GM12878 (cell line): ENCODE measurements around the gene SLC25A44. TPM values are rescaled to one million over a fixed set of nuclear protein-coding genes. Genes with fewer than 3 reads are reported as not detected.
A peak's percentile ranks its signal among the peaks of the same experiment; 100 is the strongest.

Experiments
- BHLHE40 ChIP-seq, 2 experiments: fragments of 450-650 bp in 1 of 2; IDR thresholded peaks; 2 replicates each; pipeline ENCODE4 v1.6.1; 2011 to 2017; ENCODE audit warnings: low read depth in 2 of 2, borderline replicate concordance in 1 of 2, improper control_type of control experiment in 1 of 2, low read length in 1 of 2, mild to moderate bottlenecking in 1 of 2
- CHD2 ChIP-seq: IDR thresholded peaks from 2 replicates; pipeline ENCODE4 v1.6.1; 2011; ENCODE audit warnings: low read depth, low read length, improper control_type of control experiment, borderline replicate concordance
- CREM ChIP-seq: IDR thresholded peaks from 2 replicates; pipeline ENCODE4 v1.6.1; 2014; ENCODE audit warnings: antibody characterized with exemption, low read depth
- FOXM1 ChIP-seq: IDR thresholded peaks from 2 replicates; pipeline ENCODE4 v1.6.1; 2012; ENCODE audit warnings: low read depth, mild to moderate bottlenecking, inconsistent platforms, low read length, moderate library complexity
- GABPA ChIP-seq: IDR thresholded peaks from 2 replicates; pipeline ENCODE4 v1.6.1; 2014; ENCODE audit warnings: antibody characterized with exemption, low read depth, mild to moderate bottlenecking, inconsistent platforms
- GATAD2B ChIP-seq: fragments of 450-650 bp; conservative IDR thresholded peaks from 2 replicates; pipeline ENCODE4 v1.6.1; 2017; ENCODE audit warnings: low read depth, mild to moderate bottlenecking, moderate library complexity
- IKZF1 ChIP-seq: fragments of 450-650 bp; conservative IDR thresholded peaks from 2 replicates; pipeline ENCODE4 v1.6.1; 2017; ENCODE audit warnings: antibody characterized with exemption, mild to moderate bottlenecking
- NBN ChIP-seq: fragments of 450-650 bp; IDR thresholded peaks from 2 replicates; pipeline ENCODE4 v1.6.1; 2016
- NFXL1 ChIP-seq: fragments of 450-650 bp; IDR thresholded peaks from 2 replicates; pipeline ENCODE4 v1.6.1; 2017; ENCODE audit warnings: antibody characterized with exemption, mild to moderate bottlenecking, borderline replicate concordance
- NFYB ChIP-seq: IDR thresholded peaks from 2 replicates; pipeline ENCODE4 v1.6.1; 2011; ENCODE audit warnings: low read depth, mild to moderate bottlenecking, low read length, improper control_type of control experiment, moderate library complexity; ENCODE audit not compliant: insufficient read depth
- RFX5 ChIP-seq: IDR thresholded peaks from 2 replicates; pipeline ENCODE4 v1.6.1; 2011; ENCODE audit warnings: low read depth, low read length, improper control_type of control experiment
- SIN3A ChIP-seq: IDR thresholded peaks from 2 replicates; pipeline ENCODE4 v1.6.1; 2012; ENCODE audit warnings: low read depth, low read length, improper control_type of control experiment
- SMC3 ChIP-seq: IDR thresholded peaks from 2 replicates; pipeline ENCODE4 v1.6.1; 2011; ENCODE audit warnings: low read length, improper control_type of control experiment, borderline replicate concordance
- SREBF2 ChIP-seq: IDR thresholded peaks from 2 replicates; pipeline ENCODE4 v1.6.1; 2012; ENCODE audit warnings: mild to moderate bottlenecking, low read length
- STAT3 ChIP-seq: IDR thresholded peaks from 2 replicates; pipeline ENCODE4 v1.6.1; 2011; ENCODE audit warnings: low read depth, low read length, improper control_type of control experiment
- USF1 ChIP-seq: IDR thresholded peaks from 2 replicates; pipeline ENCODE4 v1.6.1; 2011; ENCODE audit warnings: borderline replicate concordance, low read depth, mild to moderate bottlenecking, moderate library complexity, mixed read lengths, low read length; ENCODE audit not compliant: insufficient read depth; ENCODE audit errors: extremely low read length
- YY1 ChIP-seq: IDR thresholded peaks from 2 replicates; pipeline ENCODE4 v1.6.1; 2011; ENCODE audit warnings: low read depth, mild to moderate bottlenecking, low read length
- ZBTB40 ChIP-seq: fragments of 450-650 bp; IDR thresholded peaks from 2 replicates; pipeline ENCODE4 v1.6.1; 2016; ENCODE audit warnings: mild to moderate bottlenecking, moderate library complexity, borderline replicate concordance
- ZNF217 ChIP-seq: fragments of 450-650 bp; IDR thresholded peaks from 2 replicates; pipeline ENCODE4 v1.6.1; 2017; ENCODE audit warnings: antibody characterized with exemption, mild to moderate bottlenecking
- polyA plus RNA-seq, 11 experiments: library from polyadenylated mRNA; depleted of rRNA in 4 of 11; unstranded in 6 of 11; stranded (reverse) in 5 of 11; fragments of >200 nt; fragmentation: Nextera tagmentation in 4 of 11; fragmentation: Illumina TruSeq in 1 of 11; extraction: Ambion mirVana in 4 of 11; extraction: Trizol in 1 of 11; gene quantifications; 1 replicate in 1 of 11; 2 replicates in 10 of 11; pipeline versions ENCODE4 v1.2.1 to v1.2.3, GENCODE V29; 2011 to 2016; ENCODE audit warnings: inconsistent platforms in 2 of 11, missing spikeins in 2 of 11, low read depth in 1 of 11
- total RNA-seq, 4 experiments: library from RNA; depleted of rRNA in 3 of 4; stranded (reverse); fragments of >200 nt in 3 of 4; fragmentation: Illumina TruSeq in 1 of 4; extraction: Trizol in 1 of 4; gene quantifications; 2 replicates each; pipeline versions ENCODE4 v1.2.1 to v1.2.3, GENCODE V29; 2013 to 2021
- TF ChIP-seq, protein P1 (sequence below): IDR thresholded peaks from 2 replicates; pipeline ENCODE4 v1.6.1; 2011; ENCODE audit warnings: low read depth, mild to moderate bottlenecking, low read length, moderate library complexity, borderline replicate concordance; ENCODE audit errors: extremely low read depth
- TF ChIP-seq, protein P2 (sequence below): fragments of 450-650 bp; IDR thresholded peaks from 2 replicates; pipeline ENCODE4 v1.6.1; 2016; ENCODE audit warnings: mild to moderate bottlenecking
- TF ChIP-seq, protein P3 (sequence below): IDR thresholded peaks from 2 replicates; pipeline ENCODE4 v1.6.1; 2012; ENCODE audit warnings: low read depth, low read length, improper control_type of control experiment

Gene SLC25A44
- total and polyA plus RNA-seq, 10 of the 15 experiments (the other 5 are each of a cell fraction or from before 2014, with no cell fraction given) = 7.1 to 43.3 (median 30.4) TPM

GRCh38 chr1:156193488-156194299 lies at the start of gene SLC25A44 (continued):
- TF ChIP-seq, protein P1, sequence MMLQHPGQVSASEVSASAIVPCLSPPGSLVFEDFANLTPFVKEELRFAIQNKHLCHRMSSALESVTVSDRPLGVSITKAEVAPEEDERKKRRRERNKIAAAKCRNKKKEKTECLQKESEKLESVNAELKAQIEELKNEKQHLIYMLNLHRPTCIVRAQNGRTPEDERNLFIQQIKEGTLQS = no peak
- TF ChIP-seq NFXL1 (no peak), CREM (peak; percentile 78; the same call in 1 of the 2 replicates), FOXM1 (no peak), SIN3A (peak; percentile 81; the same call in 1 of the 2 replicates), SREBF2 (peak; percentile 26; the same call in 1 of the 2 replicates), GABPA (peak; percentile 94), ZBTB40 (peak; percentile 94; the same call in 1 of the 2 replicates), STAT3 (peak; percentile 95; the same call in 1 of the 2 replicates), SMC3 (no peak), NFYB (peak; percentile 76; the same call in 1 of the 2 replicates), NBN (peak; percentile 51; the same call in 1 of the 2 replicates), ZNF217 (peak; percentile 79), YY1 (peak; percentile 99), BHLHE40 (IDR thresholded peaks at IDR 0.05; ENCODE audit: borderline replicate concordance in 1 of 2, low read depth in 2 of 2, low read length in 1 of 2) (0 out of 4 replicates have a peak, but pooled peaks of 1 of the 2 experiments have one; percentile 15), IKZF1 (peak; percentile 53), CHD2 (peak; percentile 41; the same call in 1 of the 2 replicates), RFX5 (peak; percentile 48; the same call in 1 of the 2 replicates), USF1 (no peak), GATAD2B (0 out of 2 replicates have a peak, but pooled peaks have one; percentile 20)
- TF ChIP-seq, protein P2, sequence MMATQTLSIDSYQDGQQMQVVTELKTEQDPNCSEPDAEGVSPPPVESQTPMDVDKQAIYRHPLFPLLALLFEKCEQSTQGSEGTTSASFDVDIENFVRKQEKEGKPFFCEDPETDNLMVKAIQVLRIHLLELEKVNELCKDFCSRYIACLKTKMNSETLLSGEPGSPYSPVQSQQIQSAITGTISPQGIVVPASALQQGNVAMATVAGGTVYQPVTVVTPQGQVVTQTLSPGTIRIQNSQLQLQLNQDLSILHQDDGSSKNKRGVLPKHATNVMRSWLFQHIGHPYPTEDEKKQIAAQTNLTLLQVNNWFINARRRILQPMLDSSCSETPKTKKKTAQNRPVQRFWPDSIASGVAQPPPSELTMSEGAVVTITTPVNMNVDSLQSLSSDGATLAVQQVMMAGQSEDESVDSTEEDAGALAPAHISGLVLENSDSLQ = peak; percentile 93
- TF ChIP-seq, protein P3, sequence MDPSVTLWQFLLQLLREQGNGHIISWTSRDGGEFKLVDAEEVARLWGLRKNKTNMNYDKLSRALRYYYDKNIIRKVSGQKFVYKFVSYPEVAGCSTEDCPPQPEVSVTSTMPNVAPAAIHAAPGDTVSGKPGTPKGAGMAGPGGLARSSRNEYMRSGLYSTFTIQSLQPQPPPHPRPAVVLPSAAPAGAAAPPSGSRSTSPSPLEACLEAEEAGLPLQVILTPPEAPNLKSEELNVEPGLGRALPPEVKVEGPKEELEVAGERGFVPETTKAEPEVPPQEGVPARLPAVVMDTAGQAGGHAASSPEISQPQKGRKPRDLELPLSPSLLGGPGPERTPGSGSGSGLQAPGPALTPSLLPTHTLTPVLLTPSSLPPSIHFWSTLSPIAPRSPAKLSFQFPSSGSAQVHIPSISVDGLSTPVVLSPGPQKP = peak; percentile 86; the same call in 1 of the 2 replicates
